MV-4-11 (cell line): ENCODE measurements around the gene PARVB.
A peak's percentile ranks its signal among the peaks of the same experiment; 100 is the strongest.

Experiments used
- DNase-seq: peaks from one replicate; lab custom pipeline; 2025; lab: John Stamatoyannopoulos, UW

Gene PARVB

GRCh38 chr22:44161673-44162072 is 137.6 kb downstream of the PARVB start:
- no peak for DNase-seq

GRCh38 chr22:44162960-44163359 is 138.9 kb downstream of the PARVB start:
- no peak for DNase-seq

GRCh38 chr22:44163536-44163935 is 139.4 kb downstream of the PARVB start:
- no peak for DNase-seq

GRCh38 chr22:44164031-44164430 is 139.9 kb downstream of the PARVB start:
- DNase-seq = no peak

- DNase-seq = no peak
These were observed 141.3 kb downstream of the PARVB start for GRCh38 chr22:44165286-44165874.

GRCh38 chr22:44166498-44167276 is 142.6 kb downstream of the PARVB start:
- no peak for DNase-seq

- DNase-seq = no peak
These were observed 143.4 kb downstream of the PARVB start for GRCh38 chr22:44167501-44167900.

- no peak for DNase-seq
These were observed 144.1 kb downstream of the PARVB start for GRCh38 chr22:44168206-44168605.

- DNase-seq = no peak
These were observed 146.4 kb downstream of the PARVB start for GRCh38 chr22:44170470-44170869.

- DNase-seq = peak; percentile 61
These were observed 147.5 kb downstream of the PARVB start for GRCh38 chr22:44171561-44171960.

GRCh38 chr22:44172370-44173108 is 148.4 kb downstream of the PARVB start:
- peak; percentile 95 for DNase-seq

GRCh38 chr22:44173154-44173553 is 149.1 kb downstream of the PARVB start:
- DNase-seq = no peak

GRCh38 chr22:44175676-44176075 is 151.6 kb downstream of the PARVB start:
- no peak for DNase-seq

- DNase-seq = peak; percentile 28
These were observed 155.3 kb downstream of the PARVB start for GRCh38 chr22:44179196-44179988.

GRCh38 chr22:44179989-44180705 is 156.0 kb downstream of the PARVB start:
- peak; percentile 58 for DNase-seq

- DNase-seq = peak; percentile 50
These were observed 156.6 kb downstream of the PARVB start, which contains the start of gene PARVG for GRCh38 chr22:44180706-44181032. Gene PARVG (plus strand): TSS chr22:44180925. CDS start chr22:44183330, 2,405 bp downstream.

GRCh38 chr22:44181033-44181911 is 157.2 kb downstream of the PARVB start:
- peak; percentile 90 for DNase-seq

GRCh38 chr22:44181912-44182587 is 157.9 kb downstream of the PARVB start:
- DNase-seq = no peak

- peak; percentile 90 for DNase-seq
These were observed 158.6 kb downstream of the PARVB start for GRCh38 chr22:44182588-44183286.
